NT2/D1 (cell line): Measurements from ENCODE around the gene AHNAK.
"Not testable (repeated sequence)": the region's sequence is repeated elsewhere in the genome, so short reads cannot be mapped to it uniquely, and the experiment has no call there.

Experiments used
- SUZ12 ChIP-seq: IDR thresholded peaks from 2 replicates; pipeline ENCODE4 v1.6.1; 2011; ENCODE audit not compliant: insufficient read length, insufficient read depth; ENCODE audit errors: extremely low read depth
- ZNF274 ChIP-seq: IDR thresholded peaks from 2 replicates; pipeline ENCODE4 v1.6.1; 2011; ENCODE audit warnings: mild to moderate bottlenecking, low read depth, low read length

- not testable (repeated sequence) for TF ChIP-seq SUZ12, ZNF274
These were observed 96.7 kb downstream of the AHNAK start for GRCh38 chr11:62449912-62450311.
